Coronary artery (tissue), 2 donors: Measurements from ENCODE around the gene SNX30.

Experiments
- DNase-seq: peaks from one replicate; pipeline ENCODE4 v3.0.0-alpha.2; 2017; ENCODE audit warnings: low spot score
- H3K27ac ChIP-seq, 2 donors: fragments of 200-600 bp; sonication (generic); one replicate each; pipeline ENCODE4 v1.5.1; 2016 to 2019
- H3K4me3 ChIP-seq: fragments of 200-600 bp; sonication (generic); 2 replicates; pipeline ENCODE4 v1.5.1; 2016; ENCODE audit warnings: mild to moderate bottlenecking, moderate library complexity
- CTCF ChIP-seq: fragments of 200-600 bp; sonication (generic); IDR thresholded peaks from one replicate; pipeline ENCODE4 v1.5.1; 2019; ENCODE audit warnings: antibody characterized with exemption

Gene SNX30

GRCh38 chr9:112878752-112879151 lies 128.2 kb downstream of the SNX30 start:
- TF ChIP-seq CTCF, result no peak
- Histone ChIP-seq H3K4me3 (no peak overlapping the region), H3K27ac (no peak overlapping the region)
- DNase-seq, result no peak

- DNase-seq, result no peak
- Histone ChIP-seq H3K4me3 (no peak overlapping the region), H3K27ac (no peak overlapping the region)
- TF ChIP-seq CTCF, result no peak
Measured at GRCh38 chr9:112880650-112881049, 130.1 kb downstream of the SNX30 start.

- Histone ChIP-seq H3K4me3 (no peak overlapping the region), H3K27ac (no peak overlapping the region)
- no peak for DNase-seq
- TF ChIP-seq CTCF, result no peak
Measured at GRCh38 chr9:112881331-112881730, 130.8 kb downstream of the SNX30 start.

- Histone ChIP-seq H3K27ac (no peak overlapping the region), H3K4me3 (no peak overlapping the region)
- peak; percentile 52 for DNase-seq
- no peak for TF ChIP-seq CTCF
Measured at GRCh38 chr9:112884101-112884500, 133.5 kb downstream of the SNX30 start.

GRCh38 chr9:112884721-112885120 lies 134.2 kb downstream of the SNX30 start:
- no peak for TF ChIP-seq CTCF
- peak; percentile 28 for DNase-seq
- H3K27ac ChIP-seq, result no peak overlapping the region
- H3K4me3 ChIP-seq, result no peak overlapping the region

GRCh38 chr9:112885324-112885723 lies 134.8 kb downstream of the SNX30 start:
- Histone ChIP-seq H3K4me3 (no peak overlapping the region), H3K27ac (no peak overlapping the region)
- TF ChIP-seq CTCF, result no peak
- no peak for DNase-seq

GRCh38 chr9:112886351-112886750 lies 135.8 kb downstream of the SNX30 start:
- H3K4me3 ChIP-seq, result no peak overlapping the region
- DNase-seq, result peak; percentile 38
- no peak overlapping the region for H3K27ac ChIP-seq
- TF ChIP-seq CTCF, result no peak
